Inferior parietal cortex (tissue), 1 donor: ENCODE data around the gene LRRC46.

Source experiments
- DNase-seq: peaks from one replicate; pipeline ENCODE4 v3.0.0-alpha.2; 2016; ENCODE audit errors: extremely low spot score

The LRRC46 gene

GRCh38 chr17:47808830-47809480, 22.5 kb upstream of the LRRC46 start:
- DNase-seq: no peak

GRCh38 chr17:47810200-47810821, 21.2 kb upstream of the LRRC46 start:
- DNase-seq: no peak

- no peak for DNase-seq
Measured at GRCh38 chr17:47810901-47811635, 20.4 kb upstream of the LRRC46 start.

- DNase-seq: no peak
Measured at GRCh38 chr17:47811709-47812108, 19.8 kb upstream of the LRRC46 start.

DNA sequence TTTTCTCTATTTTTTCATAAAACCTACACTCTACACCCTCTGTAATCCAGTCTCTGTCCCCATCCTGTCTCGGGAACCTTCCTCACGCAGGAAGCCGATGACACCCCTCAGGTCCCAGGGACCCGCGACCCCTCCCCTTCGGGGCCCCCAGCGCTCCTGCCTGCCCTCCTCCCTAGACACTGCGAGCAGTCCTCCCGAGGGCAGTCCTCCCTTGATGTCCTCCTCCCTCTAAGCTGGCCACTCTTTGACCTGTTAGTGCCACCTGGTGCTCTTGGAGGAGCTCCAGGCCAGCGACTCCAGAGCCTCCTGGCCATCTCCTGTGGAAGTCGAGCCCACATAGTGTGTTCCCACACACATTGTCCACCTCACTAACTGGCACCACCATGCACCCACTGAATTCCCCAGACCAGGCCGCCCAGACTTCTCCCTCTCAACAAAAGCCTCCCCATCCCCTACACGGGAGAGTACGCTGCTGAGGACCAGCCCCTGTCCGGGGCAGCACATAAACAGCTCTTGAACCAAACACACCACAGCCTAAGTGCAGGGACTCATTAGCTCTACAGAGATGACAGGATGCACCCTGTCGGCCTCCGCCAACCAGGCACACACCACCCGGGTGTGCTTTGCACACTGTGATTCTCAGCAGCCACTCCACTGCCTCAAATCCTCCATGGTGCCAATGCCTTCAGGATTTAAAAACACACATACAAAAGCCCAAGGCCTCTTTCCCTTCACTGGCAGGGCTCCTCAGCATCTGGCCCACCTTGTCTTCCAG, 19.1 kb upstream of the LRRC46 start:
- DNase-seq: no peak

DNA sequence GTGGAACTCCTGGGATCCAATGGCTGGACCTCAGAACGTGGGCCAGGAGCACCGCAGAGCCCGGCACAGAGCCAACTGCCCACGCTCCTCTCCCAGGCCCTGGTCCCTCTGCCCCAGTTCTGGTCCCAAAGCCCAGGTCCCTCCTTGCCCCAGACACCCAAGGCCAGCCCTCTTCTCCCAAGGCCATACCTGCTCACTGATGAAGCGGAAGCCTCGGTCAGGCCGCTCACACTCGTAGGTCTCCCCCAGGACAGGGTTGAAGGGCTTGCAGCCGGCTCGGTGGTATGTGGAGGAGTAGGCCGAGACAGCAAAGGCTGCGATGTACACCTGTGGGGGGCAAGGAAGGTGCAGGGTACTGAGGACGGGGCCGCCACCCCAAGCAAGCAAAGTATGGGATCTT, 18.4 kb upstream of the LRRC46 start:
- DNase-seq: no peak

GRCh38 chr17:47813512-47814031, 17.9 kb upstream of the LRRC46 start:
- DNase-seq: no peak

- no peak for DNase-seq
Measured at GRCh38 chr17:47815106-47815918, 16.2 kb upstream of the LRRC46 start.

GRCh38 chr17:47816111-47816735, 15.2 kb upstream of the LRRC46 start:
- DNase-seq: no peak

DNA sequence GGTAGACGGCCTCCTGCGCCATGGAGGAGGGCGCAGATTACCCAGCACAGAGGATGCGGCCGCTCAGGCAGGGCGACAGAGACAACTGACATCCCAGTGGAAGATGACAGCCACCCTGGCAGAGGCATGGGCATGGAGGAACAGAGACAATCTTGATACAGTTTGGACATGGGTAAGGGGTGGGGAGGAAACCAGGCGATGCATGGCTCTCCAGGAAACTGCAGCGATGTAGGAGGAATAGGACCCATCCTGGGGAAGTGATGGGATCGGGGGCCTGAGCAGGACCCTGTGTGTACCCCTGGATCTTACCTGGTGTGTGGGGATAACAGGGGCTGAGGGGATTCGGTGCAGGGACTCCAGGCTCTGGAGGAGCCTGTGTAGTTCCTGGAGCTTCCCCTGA, 14.5 kb upstream of the LRRC46 start:
- DNase-seq: no peak

- DNase-seq: no peak
Measured at GRCh38 chr17:47818002-47818695, 13.3 kb upstream of the LRRC46 start.

- DNase-seq: no peak
Measured at GRCh38 chr17:47819475-47819874, 12.0 kb upstream of the LRRC46 start.

DNA sequence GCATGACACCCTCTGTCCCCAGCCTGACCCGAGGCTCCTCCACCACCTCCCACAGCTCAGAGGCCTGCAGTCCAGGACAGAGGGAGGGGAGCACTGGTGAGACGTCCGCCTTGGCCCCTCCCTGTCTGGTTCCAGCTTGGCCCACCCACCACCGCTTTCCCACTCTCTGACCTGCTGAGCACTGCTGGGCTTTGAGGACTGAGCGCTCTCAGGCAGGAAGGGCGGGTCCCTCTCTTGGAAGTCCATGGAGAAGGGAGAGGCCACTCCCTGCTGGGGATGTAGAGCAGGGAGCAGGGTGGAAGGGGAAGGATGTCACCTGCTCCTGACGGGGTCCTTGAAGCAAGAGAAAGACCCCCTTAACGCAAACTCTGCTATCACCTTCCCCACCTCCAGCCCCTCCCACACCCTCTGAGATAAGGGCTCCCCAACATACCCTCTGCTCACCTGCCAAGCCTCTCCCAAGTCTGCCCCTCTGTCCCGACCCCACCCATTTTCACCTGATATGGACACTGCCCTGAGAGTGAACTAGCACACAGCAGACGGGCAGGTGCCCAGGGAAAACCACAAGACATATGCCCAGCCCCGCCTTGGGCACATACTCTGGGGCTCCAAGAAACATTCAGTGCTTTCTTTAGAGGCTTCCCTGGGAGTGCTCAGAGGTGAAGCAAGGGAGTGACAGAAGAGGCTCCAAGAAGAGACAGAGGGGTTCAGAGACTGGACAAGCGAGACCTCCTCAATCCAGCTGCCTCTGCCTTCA, 11.3 kb upstream of the LRRC46 start:
- no peak for DNase-seq

GRCh38 chr17:47821031-47821423, 10.4 kb upstream of the LRRC46 start:
- no peak for DNase-seq

- peak; percentile 72 for DNase-seq
Measured at GRCh38 chr17:47821424-47822391, 9.8 kb upstream of the LRRC46 start, which contains the start of gene OSBPL7. Gene OSBPL7, minus strand, starts transcription at chr17:47821794. Its CDS starts 1,516 bp downstream, at chr17:47820278.

DNA sequence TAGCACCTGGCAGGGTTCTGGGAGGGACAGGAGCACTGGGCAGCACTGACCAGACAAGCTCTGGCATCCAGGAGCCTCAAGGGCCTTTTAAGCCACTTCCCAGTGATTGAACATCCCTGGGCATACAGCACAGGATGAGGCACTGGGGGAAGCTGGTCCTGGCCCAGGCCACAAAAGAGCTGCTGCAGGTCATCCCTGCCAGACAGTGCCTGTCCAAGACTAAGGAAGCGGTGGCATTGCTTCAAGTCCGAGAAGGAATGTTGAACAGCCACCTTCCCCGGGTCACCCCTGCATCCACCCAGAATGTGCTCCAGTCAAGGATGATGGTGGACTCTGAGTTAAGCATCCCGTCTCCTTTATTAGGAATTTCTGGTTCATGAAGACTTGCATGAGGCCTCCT, 8.7 kb upstream of the LRRC46 start:
- DNase-seq: no peak

DNA sequence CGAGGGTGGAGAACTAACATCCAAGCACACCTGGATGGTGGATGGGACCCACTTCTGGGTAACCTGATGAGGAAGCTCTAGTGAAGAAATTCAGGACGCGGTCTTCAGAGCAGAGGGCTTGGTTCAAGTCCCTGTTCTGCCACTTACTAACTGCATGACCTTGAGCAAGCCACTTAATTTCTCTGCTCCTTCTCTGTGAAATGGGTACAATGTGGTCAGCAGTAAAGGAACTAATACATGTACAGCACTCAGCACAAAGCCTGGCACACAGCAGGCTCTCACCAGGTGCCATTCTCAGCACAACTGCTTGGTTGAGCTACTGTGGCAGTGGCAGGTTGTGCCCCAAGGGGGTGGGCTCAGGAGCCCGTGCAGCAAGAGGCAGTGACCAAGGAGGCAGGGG, 8.0 kb upstream of the LRRC46 start:
- DNase-seq: no peak

DNA sequence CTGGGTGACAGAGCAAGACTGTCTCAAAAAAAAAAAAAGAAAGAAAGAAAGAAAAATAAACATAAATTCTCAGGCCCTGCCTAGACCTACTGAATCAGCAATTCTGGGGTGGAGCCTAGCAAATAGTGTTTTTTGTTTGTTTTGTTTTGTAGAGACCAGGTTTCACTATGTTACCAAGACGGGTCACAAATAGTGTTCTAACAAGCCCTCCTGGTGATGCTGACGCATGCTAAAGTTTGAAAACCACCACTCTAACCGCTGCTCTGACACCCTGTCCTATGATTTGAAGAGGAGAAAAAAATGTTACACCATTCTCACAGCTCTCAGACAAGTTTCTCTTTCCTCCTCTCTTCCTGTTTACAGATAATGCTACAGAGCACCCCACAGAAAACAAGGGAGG, 1.6 kb upstream of the LRRC46 start:
- DNase-seq: no peak
